ENCODE measurements around the gene BFSP1.

Gene BFSP1

GRCh38 chr20:17541996-17542395 lies 10.8 kb upstream of the BFSP1 start:
- H3K27me3 Mint-ChIP-seq (ENCODE audit: low read depth) = peaks cover 50% of the 10 kb centered on the region
- H3K36me3 Mint-ChIP-seq (ENCODE audit: low read depth) = no peaks in the 10 kb centered on the region
- no peak overlapping the region for H3K27ac Mint-ChIP-seq
- H3K4me1 Mint-ChIP-seq (ENCODE audit: low read depth) = peaks cover 15% of the 10 kb centered on the region
- no peak overlapping the region for H3K4me3 Mint-ChIP-seq
- H3K9me3 Mint-ChIP-seq = no peaks in the 10 kb centered on the region

GRCh38 chr20:17541596-17541995 lies 10.4 kb upstream of the BFSP1 start:
- Mint-ChIP-seq H3K36me3 (ENCODE audit: low read depth) (no peaks in the 10 kb centered on the region), H3K4me3 (no peak overlapping the region), H3K4me1 (ENCODE audit: low read depth) (peaks cover 19% of the 10 kb centered on the region), H3K9me3 (no peaks in the 10 kb centered on the region), H3K27me3 (ENCODE audit: low read depth) (peaks cover 50% of the 10 kb centered on the region), H3K27ac (no peak overlapping the region)

- H3K4me3 Mint-ChIP-seq = no peak overlapping the region
- peaks cover 30% of the 10 kb centered on the region for H3K27me3 Mint-ChIP-seq (ENCODE audit: low read depth)
- peaks cover 27% of the 10 kb centered on the region for H3K4me1 Mint-ChIP-seq (ENCODE audit: low read depth)
- no peak overlapping the region for H3K27ac Mint-ChIP-seq
- no peaks in the 10 kb centered on the region for H3K36me3 Mint-ChIP-seq (ENCODE audit: low read depth)
- H3K9me3 Mint-ChIP-seq = no peaks in the 10 kb centered on the region
Measured at GRCh38 chr20:17538517-17539170, 7.5 kb upstream of the BFSP1 start.

- H3K27me3 Mint-ChIP-seq (ENCODE audit: low read depth) = peaks cover 23% of the 10 kb centered on the region
- H3K4me1 Mint-ChIP-seq (ENCODE audit: low read depth) = peaks cover 33% of the 10 kb centered on the region
- H3K27ac Mint-ChIP-seq = no peak overlapping the region
- no peaks in the 10 kb centered on the region for H3K9me3 Mint-ChIP-seq
- H3K36me3 Mint-ChIP-seq (ENCODE audit: low read depth) = no peaks in the 10 kb centered on the region
- H3K4me3 Mint-ChIP-seq = peak overlapping the region; percentile 33
Measured at GRCh38 chr20:17537959-17538358, 6.8 kb upstream of the BFSP1 start.

GRCh38 chr20:17536944-17537444 lies 5.8 kb upstream of the BFSP1 start:
- Mint-ChIP-seq H3K9me3 (no peaks in the 10 kb centered on the region), H3K4me1 (ENCODE audit: low read depth) (peaks cover 33% of the 10 kb centered on the region), H3K4me3 (no peak overlapping the region), H3K27me3 (ENCODE audit: low read depth) (peaks cover 20% of the 10 kb centered on the region), H3K27ac (no peak overlapping the region), H3K36me3 (ENCODE audit: low read depth) (no peaks in the 10 kb centered on the region)

- H3K27me3 Mint-ChIP-seq (ENCODE audit: low read depth) = peaks cover 7% of the 10 kb centered on the region
Measured at GRCh38 chr20:17534077-17534476, 2.9 kb upstream of the BFSP1 start.

GRCh38 chr20:17533396-17533795 lies 2.2 kb upstream of the BFSP1 start:
- peak overlapping the region; percentile 29 for H3K27ac Mint-ChIP-seq
- no peak overlapping the region for H3K4me3 Mint-ChIP-seq
- peaks cover 3% of the 10 kb centered on the region for H3K36me3 Mint-ChIP-seq (ENCODE audit: low read depth)
- H3K9me3 Mint-ChIP-seq = no peaks in the 10 kb centered on the region
- peaks cover 33% of the 10 kb centered on the region for H3K4me1 Mint-ChIP-seq (ENCODE audit: low read depth)
- H3K27me3 Mint-ChIP-seq (ENCODE audit: low read depth) = peaks cover 7% of the 10 kb centered on the region

More at GRCh38 chr20:17534077-17534476, 2.9 kb upstream of the BFSP1 start:
- H3K9me3 Mint-ChIP-seq = no peaks in the 10 kb centered on the region
- peaks cover 3% of the 10 kb centered on the region for H3K36me3 Mint-ChIP-seq (ENCODE audit: low read depth)
- H3K4me3 Mint-ChIP-seq = no peak overlapping the region
- H3K4me1 Mint-ChIP-seq (ENCODE audit: low read depth) = peaks cover 40% of the 10 kb centered on the region
- H3K27ac Mint-ChIP-seq = no peak overlapping the region

- Mint-ChIP-seq H3K27ac (peak overlapping the region; percentile 95), H3K4me1 (ENCODE audit: low read depth) (peaks cover 22% of the 10 kb centered on the region), H3K27me3 (ENCODE audit: low read depth) (peaks cover 4% of the 10 kb centered on the region), H3K4me3 (peak overlapping the region; percentile 87), H3K9me3 (no peaks in the 10 kb centered on the region), H3K36me3 (ENCODE audit: low read depth) (peaks cover 3% of the 10 kb centered on the region)
Measured at GRCh38 chr20:17531665-17532025, 466 bp upstream of the BFSP1 start.

GRCh38 chr20:17530153-17530552 lies 1.0 kb downstream of the BFSP1 start:
- Mint-ChIP-seq H3K27ac (peak overlapping the region; percentile 70), H3K4me1 (ENCODE audit: low read depth) (peaks cover 24% of the 10 kb centered on the region)

GRCh38 chr20:17529586-17529985 lies 1.6 kb downstream of the BFSP1 start:
- H3K4me3 Mint-ChIP-seq = no peak overlapping the region
- no peaks in the 10 kb centered on the region for H3K9me3 Mint-ChIP-seq
- peak overlapping the region; percentile 15 for H3K27ac Mint-ChIP-seq
- H3K36me3 Mint-ChIP-seq (ENCODE audit: low read depth) = peaks cover 3% of the 10 kb centered on the region
- peaks cover 24% of the 10 kb centered on the region for H3K4me1 Mint-ChIP-seq (ENCODE audit: low read depth)
- H3K27me3 Mint-ChIP-seq (ENCODE audit: low read depth) = peaks cover 13% of the 10 kb centered on the region

More at GRCh38 chr20:17530153-17530552, 1.0 kb downstream of the BFSP1 start:
- H3K4me3 Mint-ChIP-seq = peak overlapping the region; percentile 69
- H3K36me3 Mint-ChIP-seq (ENCODE audit: low read depth) = peaks cover 3% of the 10 kb centered on the region
- H3K27me3 Mint-ChIP-seq (ENCODE audit: low read depth) = peaks cover 11% of the 10 kb centered on the region
- H3K9me3 Mint-ChIP-seq = no peaks in the 10 kb centered on the region

- Mint-ChIP-seq H3K4me3 (no peak overlapping the region), H3K27me3 (ENCODE audit: low read depth) (peaks cover 14% of the 10 kb centered on the region), H3K36me3 (ENCODE audit: low read depth) (peaks cover 3% of the 10 kb centered on the region), H3K9me3 (no peaks in the 10 kb centered on the region), H3K27ac (no peak overlapping the region), H3K4me1 (ENCODE audit: low read depth) (peaks cover 8% of the 10 kb centered on the region)
Measured at GRCh38 chr20:17525650-17526049, 5.5 kb downstream of the BFSP1 start.

GRCh38 chr20:17525132-17525531 lies 6.0 kb downstream of the BFSP1 start:
- H3K27me3 Mint-ChIP-seq (ENCODE audit: low read depth) = peaks cover 17% of the 10 kb centered on the region
- no peak overlapping the region for H3K27ac Mint-ChIP-seq
- no peaks in the 10 kb centered on the region for H3K9me3 Mint-ChIP-seq
- H3K36me3 Mint-ChIP-seq (ENCODE audit: low read depth) = peaks cover 3% of the 10 kb centered on the region
- H3K4me3 Mint-ChIP-seq = no peak overlapping the region
- H3K4me1 Mint-ChIP-seq (ENCODE audit: low read depth) = peaks cover 7% of the 10 kb centered on the region

GRCh38 chr20:17524560-17524959 lies 6.6 kb downstream of the BFSP1 start:
- H3K27ac Mint-ChIP-seq = no peak overlapping the region
- H3K27me3 Mint-ChIP-seq (ENCODE audit: low read depth) = peaks cover 16% of the 10 kb centered on the region
- H3K9me3 Mint-ChIP-seq = no peaks in the 10 kb centered on the region
- H3K36me3 Mint-ChIP-seq (ENCODE audit: low read depth) = peaks cover 3% of the 10 kb centered on the region
- H3K4me3 Mint-ChIP-seq = no peak overlapping the region
- peaks cover 7% of the 10 kb centered on the region for H3K4me1 Mint-ChIP-seq (ENCODE audit: low read depth)

- peaks cover 13% of the 10 kb centered on the region for H3K27me3 Mint-ChIP-seq (ENCODE audit: low read depth)
- H3K4me3 Mint-ChIP-seq = no peak overlapping the region
- H3K36me3 Mint-ChIP-seq (ENCODE audit: low read depth) = no peaks in the 10 kb centered on the region
- H3K27ac Mint-ChIP-seq = no peak overlapping the region
- no peaks in the 10 kb centered on the region for H3K9me3 Mint-ChIP-seq
- peaks cover 7% of the 10 kb centered on the region for H3K4me1 Mint-ChIP-seq (ENCODE audit: low read depth)
Measured at GRCh38 chr20:17523326-17523725, 7.9 kb downstream of the BFSP1 start.

GRCh38 chr20:17522528-17522927 lies 8.7 kb downstream of the BFSP1 start:
- peaks cover 9% of the 10 kb centered on the region for H3K4me1 Mint-ChIP-seq (ENCODE audit: low read depth)
- H3K36me3 Mint-ChIP-seq (ENCODE audit: low read depth) = no peaks in the 10 kb centered on the region
- peaks cover 13% of the 10 kb centered on the region for H3K27me3 Mint-ChIP-seq (ENCODE audit: low read depth)
- H3K4me3 Mint-ChIP-seq = no peak overlapping the region
- H3K9me3 Mint-ChIP-seq = no peaks in the 10 kb centered on the region
- H3K27ac Mint-ChIP-seq = no peak overlapping the region
